Measurements from ENCODE around the gene EDEM2.
"Not testable (repeated sequence)": the region's sequence is repeated elsewhere in the genome, so short reads cannot be mapped to it uniquely, and the experiment has no call there.

The EDEM2 gene

GRCh38 chr20:35146920-35147574 lies at the start of gene EDEM2:
Gene EDEM2 (minus strand): TSS chr20:35147336. CDS start chr20:35147258, 78 bp downstream.
- no peaks in the 10 kb centered on the region for H3K9me2 ChIP-seq (replicated peaks; ENCODE audit: insufficient read depth, low read length)
- no peaks in the 10 kb centered on the region for H4K20me1 ChIP-seq (ENCODE audit: insufficient read depth, low read length)
- TF ChIP-seq EZH2phosphoT487 (IDR thresholded peaks at IDR 0.05; ENCODE audit: low read length) = no peak
- no peak for TF ChIP-seq CTCF (IDR thresholded peaks at IDR 0.05; ENCODE audit: low read length)
- TF ChIP-seq EZH2 (optimal IDR thresholded peaks at IDR 0.05; ENCODE audit: low read depth, low read length) = no peak
- peak within 1 kb of the TSS; percentile 62; the same call in 1 of the 2 replicates for H3K27ac ChIP-seq (ENCODE audit: low read length)
- peak within 1 kb of the TSS; percentile 73 for H3K9ac ChIP-seq (ENCODE audit: low read length)
- 0 out of 2 replicates have a peak, but pooled peaks cover 4% of the 10 kb centered on the region for H3K4me1 ChIP-seq (ENCODE audit: low read length)
- H3K79me2 ChIP-seq (ENCODE audit: low read length) = peaks cover 10% of the 10 kb centered on the region; the same call in 1 of the 2 replicates
- H3K9me3 ChIP-seq (replicated peaks; ENCODE audit: insufficient read depth, low read length) = no peaks in the 10 kb centered on the region
- no peaks in the 10 kb centered on the region for H3K36me3 ChIP-seq (replicated peaks; ENCODE audit: insufficient read depth, low read length)
- H2AFZ ChIP-seq (ENCODE audit: low read length) = peak within 1 kb of the TSS; percentile 91
- H3K27me3 ChIP-seq (replicated peaks; ENCODE audit: insufficient read depth, low read length) = no peaks in the 10 kb centered on the region
- peak within 1 kb of the TSS; percentile 93 for H3K4me3 ChIP-seq (ENCODE audit: low read length)
- DNase-seq = peak; percentile 96
- peak within 1 kb of the TSS; percentile 80 for H3K4me2 ChIP-seq (ENCODE audit: low read depth, low read length)
- H3F3A ChIP-seq (ENCODE audit: insufficient read depth, low read length) = peaks cover 4% of the 10 kb centered on the region; the same call in 1 of the 2 replicates

GRCh38 chr20:35196313-35196712 lies 49.2 kb upstream of the EDEM2 start:
- H3K4me1 ChIP-seq (ENCODE audit: low read length) = no peaks in the 10 kb centered on the region
- TF ChIP-seq EZH2phosphoT487 (IDR thresholded peaks at IDR 0.05; ENCODE audit: low read length) (no peak), EZH2 (optimal IDR thresholded peaks at IDR 0.05; ENCODE audit: low read depth, low read length) (no peak), CTCF (IDR thresholded peaks at IDR 0.05; ENCODE audit: low read length) (no peak)
- H3K4me2 ChIP-seq (ENCODE audit: low read depth, low read length) = no peak overlapping the region
- no peak overlapping the region for H3K9ac ChIP-seq (ENCODE audit: low read length)
- H3F3A ChIP-seq (ENCODE audit: insufficient read depth, low read length) = no peaks in the 10 kb centered on the region
- H4K20me1 ChIP-seq (ENCODE audit: insufficient read depth, low read length) = no peaks in the 10 kb centered on the region
- no peaks in the 10 kb centered on the region for H3K79me2 ChIP-seq (ENCODE audit: low read length)
- no peak for DNase-seq
- H3K9me3 ChIP-seq (replicated peaks; ENCODE audit: insufficient read depth, low read length) = no peaks in the 10 kb centered on the region
- no peak overlapping the region for H3K4me3 ChIP-seq (ENCODE audit: low read length)
- H3K9me2 ChIP-seq (replicated peaks; ENCODE audit: insufficient read depth, low read length) = no peaks in the 10 kb centered on the region
- H2AFZ ChIP-seq (ENCODE audit: low read length) = no peak overlapping the region
- H3K27me3 ChIP-seq (replicated peaks; ENCODE audit: insufficient read depth, low read length) = no peaks in the 10 kb centered on the region
- H3K27ac ChIP-seq (ENCODE audit: low read length) = no peak overlapping the region
- H3K36me3 ChIP-seq (replicated peaks; ENCODE audit: insufficient read depth, low read length) = no peaks in the 10 kb centered on the region

GRCh38 chr20:35193031-35193791 lies 46.1 kb upstream of the EDEM2 start:
- not testable (repeated sequence) for H3K4me3 ChIP-seq (ENCODE audit: low read length); H3K4me2 ChIP-seq (ENCODE audit: low read depth, low read length); H3K27me3 ChIP-seq (replicated peaks; ENCODE audit: insufficient read depth, low read length); H3K9me3 ChIP-seq (replicated peaks; ENCODE audit: insufficient read depth, low read length); H3F3A ChIP-seq (ENCODE audit: insufficient read depth, low read length); H2AFZ ChIP-seq (ENCODE audit: low read length); H3K9ac ChIP-seq (ENCODE audit: low read length); H3K79me2 ChIP-seq (ENCODE audit: low read length); H3K27ac ChIP-seq (ENCODE audit: low read length); H3K36me3 ChIP-seq (replicated peaks; ENCODE audit: insufficient read depth, low read length); H3K9me2 ChIP-seq (replicated peaks; ENCODE audit: insufficient read depth, low read length); H4K20me1 ChIP-seq (ENCODE audit: insufficient read depth, low read length); H3K4me1 ChIP-seq (ENCODE audit: low read length); DNase-seq
